Measurements from ENCODE around the gene KCNQ2.
A peak's percentile ranks its signal among the peaks of the same experiment; 100 is the strongest.

The KCNQ2 gene

GRCh38 chr20:63366390-63367365 is 105.8 kb downstream of the KCNQ2 start:
- peak; percentile 73 for DNase-seq

DNA sequence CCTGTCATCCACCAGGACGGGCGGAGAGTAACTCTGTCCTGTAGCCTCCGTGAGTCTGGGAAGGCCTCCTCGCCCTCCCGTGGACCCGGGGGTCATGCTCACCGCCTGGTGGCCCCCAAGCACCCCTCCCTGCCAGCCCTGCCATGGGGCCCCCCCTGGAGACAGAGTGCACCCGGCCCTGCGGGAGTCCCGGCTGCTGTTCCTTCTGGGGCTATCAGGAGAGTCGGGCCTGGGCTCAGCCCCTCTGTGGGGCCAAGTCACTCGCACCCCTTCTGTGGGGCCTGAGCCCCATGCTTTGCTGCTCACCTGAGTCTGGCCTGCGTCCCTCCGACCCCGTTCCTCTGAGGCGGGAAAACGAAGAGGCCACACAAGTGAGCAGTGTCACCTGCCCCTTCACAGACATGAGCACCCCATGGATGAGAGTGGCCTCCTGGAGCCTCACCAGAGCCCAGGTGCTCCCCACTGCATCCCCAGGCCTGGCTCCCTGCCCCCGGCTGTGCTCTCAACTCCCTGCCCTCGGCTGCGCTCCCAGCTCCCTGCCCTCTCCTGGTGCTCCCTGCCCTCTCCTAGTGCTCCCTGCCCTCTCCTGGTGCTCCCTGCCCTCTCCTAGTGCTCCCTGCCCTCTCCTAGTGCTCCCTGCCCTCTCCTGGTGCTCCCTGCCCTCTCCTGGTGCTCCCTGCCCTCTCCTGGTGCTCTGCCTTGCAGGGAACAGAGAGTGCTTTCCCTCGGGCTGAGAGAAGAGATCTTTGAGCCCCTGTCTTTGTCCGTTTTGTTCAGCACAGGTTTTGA is 106.7 kb downstream of the KCNQ2 start:
- no peak for DNase-seq

- DNase-seq, result no peak
Observed at GRCh38 chr20:63364801-63365585, 107.5 kb downstream of the KCNQ2 start.

GRCh38 chr20:63363981-63364561 is 108.4 kb downstream of the KCNQ2 start:
- DNase-seq, result peak; percentile 61

GRCh38 chr20:63363013-63363957 is 109.2 kb downstream of the KCNQ2 start:
- DNase-seq, result peak; percentile 49

DNA sequence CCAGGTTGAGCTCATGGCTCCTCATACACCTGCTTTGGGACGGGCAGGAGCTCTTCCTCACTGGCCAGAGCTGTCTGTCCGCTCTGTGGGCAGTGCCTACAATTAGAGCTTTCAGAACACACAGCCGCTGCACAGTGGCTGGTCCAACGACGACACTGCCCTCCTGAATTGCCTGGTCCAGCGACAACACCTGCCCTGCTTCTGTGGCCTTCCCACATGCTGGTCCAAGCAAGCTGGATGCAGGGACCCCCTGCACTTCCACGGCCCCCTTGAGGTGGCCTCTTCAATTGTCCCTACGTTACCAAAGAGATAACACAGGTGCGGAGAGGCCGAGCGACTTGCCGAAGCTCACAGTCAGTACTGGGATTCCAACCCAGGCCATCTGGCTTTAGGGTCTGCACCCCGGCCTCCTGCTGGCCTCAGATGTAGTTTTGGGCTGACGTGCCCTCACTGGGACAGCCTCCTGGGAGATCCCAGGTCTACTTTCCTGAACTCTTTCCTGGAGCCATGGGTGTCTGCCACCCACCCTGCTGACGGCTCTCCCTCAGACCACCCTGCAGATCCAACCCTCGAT is 109.9 kb downstream of the KCNQ2 start:
- peak; percentile 42 for DNase-seq

- DNase-seq, result peak; percentile 61
Observed at GRCh38 chr20:63361519-63362435, 110.7 kb downstream of the KCNQ2 start.

DNA sequence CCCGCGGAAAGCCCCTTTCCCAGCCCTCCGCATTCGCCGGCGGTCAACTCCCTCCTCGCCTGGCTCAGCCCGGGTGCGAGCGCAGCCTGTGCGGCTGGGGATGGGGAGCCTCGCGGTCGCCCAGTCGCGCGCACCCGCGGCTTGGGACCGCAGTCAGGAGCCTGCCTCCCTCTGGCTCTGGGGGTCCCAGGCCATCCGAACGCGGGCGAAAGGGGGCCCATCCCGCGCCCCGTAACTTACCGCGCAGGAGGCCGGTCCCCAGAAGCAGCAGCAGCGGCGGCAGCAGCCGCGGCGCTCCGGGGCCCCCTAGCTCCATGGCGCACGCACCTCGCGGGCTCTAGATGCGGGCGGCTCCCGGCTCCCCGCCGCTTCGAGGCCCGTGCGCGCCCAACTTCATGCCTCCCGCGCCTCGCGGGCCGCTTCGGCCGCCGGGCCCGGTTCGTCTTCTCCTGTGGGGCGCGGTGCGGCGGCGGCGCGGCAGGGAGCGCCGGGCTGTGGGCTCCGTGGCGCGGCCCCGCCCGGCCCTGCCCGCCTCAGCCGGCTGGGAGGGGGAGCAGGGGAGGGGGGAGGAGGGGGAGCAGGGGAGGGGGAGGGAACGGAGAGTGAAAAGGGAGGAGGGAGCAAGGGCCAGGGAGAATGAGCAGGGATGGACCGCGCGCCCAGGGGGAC is 111.5 kb downstream of the KCNQ2 start, which contains the start of gene CHRNA4:
TSS of gene CHRNA4 (minus strand) at position 500 of the 669 bp plus-strand sequence. CDS start at position 316, 184 bp downstream.
- DNase-seq, result peak; percentile 73

DNA sequence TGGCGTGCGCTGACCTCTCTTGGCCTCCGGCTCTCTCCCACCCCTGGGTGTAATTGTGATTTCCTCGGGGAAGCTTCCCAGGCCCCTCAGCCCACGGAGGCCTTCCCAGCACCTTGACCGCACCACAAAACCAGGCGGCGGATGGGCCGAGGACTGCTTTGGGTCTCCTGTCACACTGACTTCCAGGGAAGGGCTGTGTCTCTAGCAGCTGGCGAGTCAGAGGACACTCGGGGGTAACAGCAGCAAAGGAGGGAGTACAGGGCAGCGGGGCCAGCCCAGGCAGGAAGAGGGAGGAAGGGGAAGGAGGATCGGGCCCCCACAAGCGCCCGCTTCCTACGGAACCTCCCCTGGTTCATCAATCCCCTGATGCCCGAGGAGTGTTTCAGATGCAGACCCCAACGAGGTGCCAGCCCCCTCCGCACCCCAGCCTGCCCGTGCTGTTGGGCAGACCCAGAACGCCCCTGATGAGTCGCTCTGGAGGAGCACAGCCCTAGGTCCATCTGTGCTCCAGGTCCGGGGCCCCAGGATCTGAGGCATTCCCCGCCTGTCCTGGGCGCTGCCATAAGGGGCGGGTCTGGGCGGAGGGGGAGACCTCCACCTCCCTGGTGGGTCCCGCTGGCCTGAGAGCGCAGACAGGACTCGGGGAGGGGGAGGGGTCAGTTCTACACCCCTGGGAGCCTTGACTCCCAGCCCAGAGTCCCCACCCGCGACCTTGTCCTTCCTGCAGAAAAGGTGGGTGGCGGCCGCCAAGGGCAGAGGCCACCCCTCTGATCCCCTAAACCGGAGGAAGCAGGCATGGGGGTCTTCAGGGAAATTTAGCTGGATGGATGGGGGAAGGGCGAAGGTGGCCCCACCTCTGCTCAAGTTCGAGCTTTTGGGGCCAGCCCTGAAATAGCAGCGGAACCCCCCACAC is 112.3 kb downstream of the KCNQ2 start:
- DNase-seq, result peak; percentile 55

GRCh38 chr20:63359164-63359934 is 113.1 kb downstream of the KCNQ2 start:
- no peak for DNase-seq

DNA sequence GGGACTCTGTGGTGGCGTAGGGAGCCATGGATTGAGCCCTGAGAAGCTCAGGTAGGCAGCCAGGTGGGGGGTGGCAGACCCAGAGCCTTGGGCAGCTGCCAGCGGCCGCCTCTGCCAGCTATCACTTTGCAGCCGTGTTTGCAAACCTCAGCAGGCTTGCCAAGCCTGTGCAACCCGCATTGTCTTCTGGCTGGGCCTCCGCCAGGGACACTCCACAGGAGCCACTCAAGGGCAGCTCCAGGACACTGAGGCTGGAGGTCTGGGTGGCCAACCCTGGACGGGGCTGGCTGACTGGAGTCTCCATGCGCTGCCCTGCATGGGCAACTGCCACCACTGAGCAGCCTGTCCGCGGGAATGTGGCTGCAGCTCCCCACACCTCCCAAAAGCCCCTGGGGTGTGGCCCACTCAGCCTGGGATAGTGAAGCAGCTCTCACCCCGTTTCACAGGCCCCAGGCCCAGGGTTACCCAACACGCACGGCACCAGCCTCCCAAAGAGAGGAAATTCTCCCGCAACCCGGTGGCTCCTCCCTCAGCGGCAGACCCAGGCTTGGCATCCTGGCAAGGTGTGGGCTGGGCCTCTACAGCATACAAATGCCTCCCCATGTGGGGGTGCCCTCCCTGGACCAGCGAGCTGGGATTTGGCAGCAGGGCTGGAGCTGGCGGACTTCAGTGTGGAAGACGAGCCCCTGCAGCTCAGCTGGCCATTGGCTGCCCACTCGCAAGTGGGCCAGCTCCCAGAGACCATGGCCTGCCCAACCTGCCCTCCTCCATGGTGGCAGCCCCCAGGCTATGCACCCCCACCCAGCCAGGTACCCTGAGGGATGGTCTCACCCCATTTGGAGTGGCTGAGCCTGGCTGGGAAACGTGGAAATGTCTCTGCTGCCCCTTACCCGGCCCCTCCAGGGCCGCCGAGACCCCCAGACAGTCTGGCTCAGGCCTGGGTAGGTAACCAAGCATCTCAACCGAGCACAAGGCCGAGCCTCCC is 114.2 kb downstream of the KCNQ2 start:
- DNase-seq, result no peak

DNA sequence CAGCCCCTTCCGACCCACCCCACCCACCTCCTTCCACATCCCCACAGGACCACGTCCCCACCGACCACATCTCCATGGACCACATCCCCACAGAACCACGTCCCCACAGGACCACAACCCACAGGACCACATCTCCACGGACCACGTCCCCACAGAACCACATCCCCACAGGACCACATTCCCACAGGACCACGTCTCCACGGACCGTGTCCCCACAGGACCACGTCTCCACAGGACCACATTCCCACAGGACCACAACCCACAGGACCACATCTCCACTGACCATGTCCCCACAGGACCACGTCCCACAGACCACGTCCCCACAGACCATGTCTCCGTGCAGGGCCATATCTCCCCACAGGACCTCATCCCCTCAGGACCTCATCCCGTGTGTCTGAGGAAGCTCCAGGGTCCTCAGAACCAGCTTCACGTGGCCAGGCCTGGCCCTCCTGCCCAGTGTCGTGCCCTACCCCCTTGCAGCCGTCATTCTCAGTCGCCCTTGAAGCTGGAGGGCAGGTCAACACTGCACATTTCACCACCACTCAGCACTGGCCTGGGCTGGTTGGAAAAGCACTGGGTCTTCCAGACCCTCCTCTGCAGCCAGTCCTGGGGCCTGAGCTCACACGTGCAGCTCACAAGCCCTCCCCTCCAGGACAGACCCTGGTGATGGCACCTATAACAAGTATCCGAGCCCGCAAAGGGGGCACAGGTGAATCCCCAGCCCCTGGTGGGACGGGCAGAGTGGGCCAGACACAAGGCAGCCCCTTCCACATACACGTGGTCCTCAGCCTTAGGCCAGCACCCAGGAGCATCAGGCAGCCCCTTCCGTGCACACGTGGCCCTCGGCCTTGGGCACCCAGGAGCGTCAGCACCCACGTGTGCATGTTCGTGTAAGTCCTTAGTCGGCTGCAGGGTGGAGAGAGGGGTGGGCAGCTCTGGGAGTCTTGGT is 115.2 kb downstream of the KCNQ2 start:
- no peak for DNase-seq

GRCh38 chr20:63356511-63356910 is 115.9 kb downstream of the KCNQ2 start:
- DNase-seq, result no peak

DNA sequence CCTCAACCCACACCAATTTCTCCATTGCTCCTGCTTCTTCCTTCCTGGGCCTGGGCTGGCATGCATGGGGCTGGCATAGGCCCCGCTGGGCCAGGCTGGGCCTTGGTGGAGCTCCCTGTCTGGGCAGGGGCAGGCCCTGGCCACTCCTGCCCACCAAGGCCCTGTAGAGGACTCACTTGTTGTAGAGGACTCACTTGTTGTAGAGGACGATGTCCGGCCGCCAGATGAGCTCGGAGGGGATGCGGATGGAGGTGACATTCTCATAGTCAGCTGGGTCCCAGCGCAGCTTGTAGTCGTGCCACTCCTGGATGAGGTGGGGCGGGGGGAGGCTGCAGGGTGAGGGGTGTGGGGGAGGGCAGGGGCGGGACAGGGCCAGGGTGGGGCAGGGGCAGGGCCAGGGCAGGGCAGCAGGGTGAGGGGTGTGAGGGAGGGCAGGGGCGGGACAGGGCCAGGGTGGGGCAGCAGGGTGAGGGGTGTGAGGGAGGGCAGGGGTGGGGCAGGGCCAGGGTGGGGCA is 116.6 kb downstream of the KCNQ2 start:
- no peak for DNase-seq

Measured in retina (tissue), 1 donor.